NCI-H1092 (cell line): ENCODE data around the gene ACAA1.
"Not testable (repeated sequence)": the region's sequence is repeated elsewhere in the genome, so short reads cannot be mapped to it uniquely, and the experiment has no call there.

Experiments used
- DNase-seq: peaks from one replicate; lab custom pipeline; 2025; lab: John Stamatoyannopoulos, UW

The ACAA1 gene

DNA sequence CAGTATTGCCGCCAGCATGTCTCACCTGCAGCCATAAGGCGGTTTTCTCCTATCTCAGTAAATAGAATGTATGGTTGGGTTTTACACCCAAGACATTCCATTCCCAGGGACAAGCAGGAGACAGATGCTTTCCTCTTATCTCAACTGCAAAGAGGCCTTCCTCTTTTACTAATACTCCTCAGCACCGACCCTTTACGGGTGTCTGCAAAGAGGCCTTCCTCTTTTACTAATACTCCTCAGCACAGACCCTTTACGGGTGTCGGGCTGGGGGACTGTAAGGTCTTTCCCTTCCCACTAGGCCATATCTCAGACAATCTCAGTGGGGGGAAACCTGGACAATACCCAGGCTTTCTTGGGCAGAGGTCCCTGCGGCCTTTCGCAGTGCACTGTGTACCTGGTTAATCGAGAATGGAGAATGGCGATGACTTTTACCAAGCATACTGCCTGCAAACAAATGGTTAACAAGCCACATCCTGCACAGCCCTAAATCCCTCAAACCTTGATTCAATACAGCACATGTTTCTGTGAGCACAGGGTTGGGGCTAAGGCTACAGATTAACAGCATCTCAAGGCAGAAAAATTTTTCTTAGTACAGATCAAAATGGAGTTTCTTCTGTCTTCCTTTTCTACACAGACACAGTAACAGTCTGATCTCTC lies 1.2 kb downstream of the ACAA1 start:
- not testable (repeated sequence) for DNase-seq

DNA sequence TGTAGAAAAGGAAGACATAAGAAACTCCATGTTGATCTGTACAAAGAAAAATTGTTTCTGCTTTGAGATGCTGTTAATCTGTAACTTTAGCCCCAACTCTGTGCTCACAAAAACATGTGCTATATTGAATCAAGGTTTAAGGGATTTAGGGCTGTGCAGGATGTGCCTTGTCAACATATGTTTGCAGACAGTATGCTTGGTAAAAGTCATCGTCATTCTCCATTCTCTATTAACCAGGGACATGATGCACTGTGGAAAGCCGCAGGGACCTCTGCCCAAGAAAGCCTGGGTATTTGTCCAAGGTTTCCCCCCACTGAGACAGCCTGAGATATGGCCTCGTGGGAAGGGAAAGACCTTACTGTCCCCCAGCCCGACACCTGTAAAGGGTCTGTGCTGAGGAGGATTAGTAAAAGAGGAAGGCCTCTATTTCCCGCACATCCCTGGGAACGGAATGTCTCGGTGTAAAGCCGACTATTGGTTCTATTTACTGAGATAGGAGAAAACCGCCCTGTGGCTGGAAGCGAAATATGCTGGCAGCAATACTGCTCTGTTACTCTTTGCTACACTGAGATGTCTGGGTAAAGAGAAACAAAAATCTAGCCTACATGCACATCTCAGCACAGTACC lies 2.3 kb downstream of the ACAA1 start:
- DNase-seq: not testable (repeated sequence)

DNA sequence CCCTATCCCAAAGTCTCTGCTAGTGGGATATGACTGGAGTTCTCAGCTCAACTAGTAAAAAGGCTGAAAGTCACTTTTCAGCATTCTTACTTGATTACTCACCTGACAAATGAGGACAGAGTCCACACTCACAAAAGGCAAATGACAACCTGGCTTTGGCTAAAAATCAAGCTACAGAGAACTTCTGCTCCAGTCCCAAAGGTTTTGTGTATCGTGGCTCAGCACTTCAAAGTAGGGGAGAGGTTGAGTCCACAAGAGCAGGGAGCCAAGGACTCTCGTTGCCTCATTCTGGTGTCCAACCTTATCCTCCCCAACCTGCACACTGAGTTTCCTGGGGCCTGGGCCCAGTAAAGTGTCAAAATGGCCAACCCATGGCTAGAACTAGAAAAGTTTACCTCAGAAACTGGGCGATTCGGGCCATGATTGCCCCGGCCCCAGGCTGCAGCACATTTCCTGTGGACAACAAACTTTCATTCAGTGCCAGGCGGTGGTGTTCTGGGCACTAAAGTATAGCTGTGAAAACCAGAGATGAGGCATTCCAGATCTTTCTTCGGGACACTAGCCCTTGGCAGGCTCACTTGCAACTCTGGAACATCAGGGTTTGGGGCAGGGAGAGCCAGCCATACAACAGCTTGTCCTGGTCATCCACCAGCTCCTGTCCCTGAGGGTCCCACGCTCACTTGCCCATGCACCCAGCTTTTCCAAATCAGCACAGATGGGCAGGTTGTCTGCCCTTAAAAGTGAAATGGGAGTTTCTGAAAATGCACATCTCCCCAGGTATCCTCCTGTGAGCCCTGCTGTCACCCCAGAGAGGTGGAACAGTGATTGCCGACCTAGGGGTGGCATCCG lies 3.1 kb downstream of the ACAA1 start:
- DNase-seq: no peak

DNA sequence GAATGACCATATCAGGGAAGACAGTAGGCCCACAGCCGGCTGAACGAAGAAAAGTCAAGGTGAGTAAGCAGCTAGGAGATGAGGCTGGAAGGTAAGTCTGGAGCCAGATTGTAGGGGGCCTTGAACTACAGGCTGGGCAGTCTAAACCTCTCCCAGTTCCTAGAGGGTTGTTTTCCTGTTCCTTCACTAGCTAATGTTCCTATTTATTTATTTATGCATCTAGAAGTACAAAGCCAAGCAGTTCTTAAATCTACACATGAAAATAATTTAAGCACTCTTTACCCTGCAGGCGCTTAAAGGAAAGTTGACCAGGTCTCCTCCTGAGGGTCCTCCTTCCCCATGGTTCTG lies 3.7 kb downstream of the ACAA1 start:
- DNase-seq: no peak

DNA sequence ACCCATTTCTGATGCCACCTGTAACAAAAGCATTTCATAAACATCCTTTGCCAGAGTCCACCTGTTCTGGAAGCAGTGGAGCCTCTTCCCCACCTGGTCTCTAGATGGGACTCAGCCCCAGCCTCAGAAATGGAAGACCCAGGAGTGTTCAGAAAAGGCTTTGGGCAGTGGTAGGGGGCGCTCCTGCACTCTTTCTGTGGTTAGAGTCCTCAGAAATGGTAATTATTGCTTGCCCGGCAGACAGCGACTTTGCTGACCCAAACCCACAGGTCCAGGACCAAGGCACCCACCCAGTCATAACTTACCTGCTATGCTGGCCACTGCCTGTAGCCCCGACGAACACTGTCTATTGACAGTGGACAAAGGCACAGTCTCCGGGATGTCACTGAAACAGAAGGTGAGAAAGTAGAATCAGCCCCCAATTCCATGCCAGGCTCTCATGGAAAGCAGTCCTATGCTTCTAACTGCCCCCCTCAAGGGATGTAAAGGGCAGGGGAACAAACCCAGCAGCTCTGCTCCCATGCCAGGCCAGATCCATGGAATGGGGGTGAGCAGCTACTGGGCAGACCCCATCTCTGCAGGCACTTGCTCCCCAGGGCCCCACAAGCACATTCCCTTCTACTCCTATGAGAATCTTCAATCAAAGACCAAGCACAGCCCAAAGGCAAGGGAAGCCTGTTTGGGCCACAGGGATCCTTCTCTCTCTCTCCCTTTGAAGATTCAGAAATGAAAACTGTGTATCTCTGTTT lies 5.1 kb downstream of the ACAA1 start:
- DNase-seq: no peak

DNA sequence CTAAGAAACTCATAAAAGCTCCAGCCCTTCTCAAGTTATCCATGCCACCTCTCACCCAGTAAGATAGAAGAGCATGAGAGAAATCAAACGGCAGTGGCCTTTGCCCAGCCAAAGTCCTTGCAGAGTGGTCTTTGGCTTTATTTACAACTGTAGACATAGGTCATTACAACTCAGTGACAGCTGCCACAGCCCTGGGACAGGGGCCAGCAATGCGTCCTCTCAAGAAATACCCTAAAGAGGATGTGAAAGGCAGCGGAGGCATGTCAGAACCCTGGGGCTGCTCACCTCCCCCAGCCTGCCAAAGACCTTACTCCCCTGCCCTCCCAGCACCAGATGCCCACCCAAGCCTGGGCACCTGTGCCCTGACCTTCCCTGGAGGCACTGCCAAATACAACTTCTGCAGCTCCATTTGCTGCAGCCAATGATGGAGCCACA lies 6.3 kb downstream of the ACAA1 start:
- no peak for DNase-seq

DNA sequence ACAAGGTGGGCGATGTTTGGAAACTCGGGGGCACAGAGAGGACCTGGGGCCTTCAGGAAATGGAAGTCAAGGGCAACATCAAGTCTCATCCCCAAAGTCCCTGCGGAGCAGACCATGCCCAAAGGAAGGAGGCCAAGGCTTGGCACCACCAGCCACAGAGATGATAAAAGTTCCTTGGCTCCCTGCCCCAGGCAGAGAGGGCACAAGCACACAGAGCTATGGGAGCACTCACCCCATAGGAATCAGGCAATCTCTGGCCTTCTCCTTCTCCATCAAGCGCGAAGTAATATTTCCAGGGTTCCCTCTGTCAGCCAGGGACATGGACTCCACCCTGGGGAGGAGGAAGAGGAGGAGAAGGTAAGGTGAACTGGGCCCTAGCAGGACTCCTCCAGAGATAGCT lies 7.9 kb downstream of the ACAA1 start:
- no peak for DNase-seq

DNA sequence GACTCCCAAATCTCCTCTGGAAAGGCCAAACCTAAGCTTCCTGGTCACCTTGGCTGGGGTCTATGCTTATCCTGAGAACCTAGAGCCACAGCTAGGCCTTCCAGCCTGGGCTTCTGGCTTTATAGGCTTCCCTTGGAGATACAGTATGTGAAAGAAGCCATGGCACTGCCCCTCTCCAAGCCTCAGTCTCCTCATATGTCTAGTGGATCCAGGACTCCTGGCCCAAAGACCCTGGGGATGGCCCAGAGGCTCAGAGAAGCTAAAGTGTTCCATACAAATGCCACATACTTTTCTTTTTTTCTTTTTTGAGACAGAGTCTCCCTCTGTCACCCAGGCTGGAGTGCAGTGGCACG lies 8.6 kb downstream of the ACAA1 start:
- DNase-seq: no peak

DNA sequence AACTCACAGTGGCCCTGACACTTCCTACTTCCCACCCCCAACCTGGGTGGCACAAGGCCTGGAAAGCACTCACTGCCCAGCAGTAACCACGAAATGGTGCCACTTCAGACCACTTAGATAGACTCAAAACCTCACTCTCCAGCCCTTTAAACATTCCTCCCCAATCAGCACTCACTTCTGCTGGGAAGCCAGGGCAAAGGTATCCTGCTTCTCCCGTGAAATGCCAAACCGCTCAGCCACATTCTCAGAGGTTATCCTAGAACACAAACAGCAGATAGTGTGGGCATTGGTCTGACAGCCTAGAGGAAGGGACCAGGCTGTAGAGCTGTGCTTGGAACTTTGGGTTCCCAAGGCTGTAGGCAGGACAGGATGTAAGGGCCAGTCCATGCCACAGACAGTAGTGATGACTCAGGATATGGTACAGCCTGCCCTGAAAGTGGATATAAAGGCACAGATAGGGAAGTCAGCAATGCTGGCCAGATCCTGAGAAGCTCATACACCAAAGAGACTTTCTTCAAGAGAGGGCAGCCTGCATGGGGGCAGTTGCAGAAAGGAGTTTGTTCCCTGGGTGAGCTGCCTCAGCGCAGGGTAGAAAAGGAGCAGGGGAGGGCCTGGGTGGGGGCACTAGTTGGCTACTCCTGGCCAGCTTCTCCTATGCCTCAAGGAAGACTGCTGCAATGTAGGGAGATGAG lies 9.2 kb downstream of the ACAA1 start:
- no peak for DNase-seq

DNA sequence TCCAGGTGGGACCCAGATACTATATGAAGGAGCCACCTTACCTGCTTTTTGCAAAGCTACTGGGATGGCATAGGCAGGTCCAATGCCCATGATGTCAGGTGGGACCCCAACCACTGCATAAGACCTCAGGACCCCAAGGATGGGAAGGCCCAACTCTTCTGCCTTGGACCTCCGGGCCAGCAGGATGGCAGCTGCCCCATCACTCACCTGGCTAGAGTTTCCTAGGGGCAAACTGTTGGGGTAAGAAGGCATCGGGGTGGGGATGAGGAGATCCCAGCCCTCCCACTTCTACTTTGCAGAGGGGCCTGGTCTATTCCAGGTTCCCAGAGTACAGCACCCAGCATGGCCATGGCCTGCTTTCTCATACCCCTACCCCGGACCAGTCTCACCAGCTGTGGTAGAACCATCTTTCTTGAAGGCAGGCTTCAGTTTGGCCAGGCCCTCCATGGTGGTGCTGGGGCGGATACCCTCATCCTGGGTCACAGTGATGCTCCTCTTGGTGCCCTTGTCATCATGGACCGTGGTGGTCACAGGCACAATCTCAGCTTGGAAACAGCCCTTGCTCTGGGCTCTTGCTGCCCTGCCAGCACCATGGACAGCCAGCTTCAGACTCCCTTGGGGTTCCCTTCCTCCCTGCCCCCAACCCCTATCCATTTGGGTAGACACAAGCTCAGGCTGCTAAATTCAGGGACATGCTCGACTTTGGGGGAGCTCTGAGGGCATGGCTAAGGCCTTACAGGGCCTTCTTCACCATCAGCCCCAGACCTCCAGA lies 10.6 kb downstream of the ACAA1 start:
- DNase-seq: no peak

DNA sequence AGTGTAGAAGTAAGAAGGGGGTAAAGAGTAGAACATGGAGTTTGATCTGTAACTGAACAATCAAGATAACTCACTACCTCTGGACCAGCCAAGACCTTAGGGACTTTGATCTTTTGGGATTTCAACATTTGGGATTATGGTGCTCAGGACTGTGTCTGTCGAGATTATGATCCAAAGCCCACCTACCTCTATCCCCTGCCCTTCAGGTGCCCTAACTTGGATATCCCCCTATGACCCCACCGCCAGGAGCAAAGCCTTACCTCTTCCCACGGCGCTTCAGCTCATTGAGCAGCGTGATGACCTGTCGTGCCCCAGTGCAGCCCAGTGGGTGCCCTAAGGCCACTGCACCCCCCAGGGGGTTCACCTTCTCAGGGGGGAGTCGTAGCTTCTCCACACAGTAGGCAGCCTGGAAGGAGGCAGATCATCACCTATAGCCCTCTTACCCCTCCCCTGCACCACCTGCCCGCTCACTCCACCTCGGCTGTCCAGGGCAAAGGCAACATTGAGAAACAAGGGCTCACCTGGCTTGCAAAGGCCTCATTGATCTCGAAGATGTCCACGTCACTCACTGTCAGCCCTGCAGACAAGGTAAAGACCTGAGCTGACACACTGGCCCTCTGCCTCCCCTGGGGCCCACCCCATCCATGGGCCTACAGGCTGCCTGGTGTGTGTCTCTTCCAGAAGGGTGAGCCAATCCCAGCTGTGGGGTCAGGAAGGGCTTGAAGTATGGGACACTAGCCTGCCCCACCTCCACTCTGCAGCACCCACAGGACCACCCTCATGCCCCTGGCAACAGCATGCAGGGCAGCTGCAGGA lies 11.4 kb downstream of the ACAA1 start:
- DNase-seq: no peak

DNA sequence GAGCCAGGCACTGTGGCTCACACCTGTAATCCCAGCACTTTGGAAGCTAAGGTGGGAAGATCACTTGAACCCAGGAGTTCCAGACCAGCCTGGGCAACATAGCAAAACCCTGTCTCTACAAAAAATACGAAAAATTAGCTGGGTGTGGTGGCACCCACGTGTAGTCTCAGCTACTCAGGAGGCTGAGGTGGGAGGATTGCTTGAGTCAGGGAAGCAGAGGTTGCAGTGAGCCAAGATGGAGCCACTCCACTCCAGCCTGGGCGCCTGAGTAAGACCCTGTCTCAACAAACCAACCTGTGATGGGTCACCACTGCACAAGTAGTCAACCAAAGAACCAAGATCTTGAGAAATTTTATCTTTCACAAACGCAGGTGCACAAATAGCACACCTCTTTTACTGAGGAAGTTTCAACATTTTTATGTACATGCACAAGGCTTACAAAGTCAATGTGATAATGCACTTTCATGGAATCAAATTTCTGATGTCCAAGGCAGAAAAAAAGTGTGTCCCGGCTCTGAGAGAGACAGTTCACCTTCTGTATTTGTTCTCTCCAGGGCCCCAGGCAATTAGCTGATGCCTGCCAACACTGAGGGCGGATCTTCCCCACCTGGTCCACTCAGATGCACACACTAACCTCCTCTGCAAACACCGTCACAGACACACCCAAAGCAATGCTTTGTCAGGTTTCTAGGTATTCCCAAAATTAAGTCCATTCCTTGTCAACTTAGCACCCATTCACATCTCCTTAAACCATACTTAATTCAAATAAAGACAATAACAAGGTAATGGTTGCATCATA lies 12.4 kb downstream of the ACAA1 start:
- DNase-seq: no peak

DNA sequence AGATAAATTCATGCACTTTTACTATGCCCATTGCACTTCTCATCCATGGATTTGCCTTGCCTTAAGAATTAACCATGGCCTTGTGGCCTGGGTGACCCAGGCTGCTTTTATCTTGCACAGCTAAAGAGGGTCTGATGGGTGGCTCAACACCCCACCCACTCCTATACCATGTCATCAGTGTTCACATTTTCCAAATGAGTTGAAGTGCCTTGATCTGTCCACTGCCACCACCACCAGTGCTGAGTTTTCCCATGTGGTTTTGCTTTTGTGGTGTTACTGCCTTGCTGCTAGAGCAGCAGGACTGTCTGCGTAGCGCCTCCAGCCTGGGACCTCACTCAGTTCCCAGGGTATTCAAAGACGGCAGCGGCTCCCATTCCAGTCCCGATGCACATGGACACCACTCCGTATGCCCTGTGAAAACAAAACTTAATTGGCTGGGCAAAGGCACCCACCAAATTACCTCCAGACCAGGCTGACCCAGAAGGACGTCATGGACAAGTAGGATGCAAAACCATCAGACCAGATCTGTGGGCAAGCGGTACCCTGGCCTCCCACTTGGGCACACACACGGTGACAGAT lies 14.1 kb downstream of the ACAA1 start:
- no peak for DNase-seq

DNA sequence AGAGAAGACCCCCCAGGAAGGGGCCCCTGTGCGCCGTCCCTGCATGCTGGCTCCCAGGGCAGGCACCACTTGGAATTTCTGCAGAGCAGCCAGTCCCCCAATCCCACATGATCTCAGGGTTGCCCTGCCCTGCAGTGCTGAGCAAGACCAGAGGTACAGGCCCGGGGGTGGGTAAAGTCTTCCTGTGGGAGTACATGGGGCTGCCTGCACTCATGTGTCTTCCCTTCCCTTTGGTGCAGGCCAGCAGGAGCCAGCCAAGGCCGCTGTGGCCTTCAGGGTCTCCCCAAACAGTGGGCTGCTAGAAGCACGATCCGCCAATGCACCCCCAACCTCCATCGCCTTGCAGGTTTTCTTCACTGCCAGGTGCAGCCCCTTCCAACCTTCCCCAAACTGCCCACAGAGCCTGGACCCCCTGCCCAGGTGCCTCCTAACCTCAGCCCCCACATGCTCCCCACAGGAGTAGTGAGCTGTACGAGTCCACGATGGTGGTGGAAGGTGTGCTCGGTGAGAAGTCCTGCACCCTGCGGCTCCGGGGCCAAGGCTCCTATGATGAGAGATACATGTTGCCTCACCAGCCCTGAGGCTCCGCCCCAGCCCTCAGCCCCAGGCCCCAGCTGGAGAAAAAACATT lies 15.0 kb downstream of the ACAA1 start:
- no peak for DNase-seq

DNA sequence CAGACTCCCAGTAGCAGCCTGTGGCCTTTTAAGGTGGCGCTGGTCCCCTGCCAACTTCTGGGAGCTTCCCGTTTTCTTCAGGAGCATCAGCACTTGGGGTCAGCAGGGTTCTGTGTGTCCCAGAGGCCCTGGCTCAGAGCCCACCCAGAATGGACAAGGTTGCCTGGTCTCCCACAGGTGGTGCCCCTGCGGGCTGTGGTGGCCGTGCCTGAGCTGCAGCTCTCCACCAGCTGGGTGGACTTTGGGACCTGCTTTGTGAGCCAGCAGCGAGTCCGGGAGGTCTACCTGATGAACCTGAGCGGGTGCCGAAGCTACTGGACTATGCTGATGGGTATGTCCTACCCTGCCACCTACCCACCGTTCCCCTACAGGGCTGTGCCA lies 15.5 kb downstream of the ACAA1 start:
- no peak for DNase-seq

DNA sequence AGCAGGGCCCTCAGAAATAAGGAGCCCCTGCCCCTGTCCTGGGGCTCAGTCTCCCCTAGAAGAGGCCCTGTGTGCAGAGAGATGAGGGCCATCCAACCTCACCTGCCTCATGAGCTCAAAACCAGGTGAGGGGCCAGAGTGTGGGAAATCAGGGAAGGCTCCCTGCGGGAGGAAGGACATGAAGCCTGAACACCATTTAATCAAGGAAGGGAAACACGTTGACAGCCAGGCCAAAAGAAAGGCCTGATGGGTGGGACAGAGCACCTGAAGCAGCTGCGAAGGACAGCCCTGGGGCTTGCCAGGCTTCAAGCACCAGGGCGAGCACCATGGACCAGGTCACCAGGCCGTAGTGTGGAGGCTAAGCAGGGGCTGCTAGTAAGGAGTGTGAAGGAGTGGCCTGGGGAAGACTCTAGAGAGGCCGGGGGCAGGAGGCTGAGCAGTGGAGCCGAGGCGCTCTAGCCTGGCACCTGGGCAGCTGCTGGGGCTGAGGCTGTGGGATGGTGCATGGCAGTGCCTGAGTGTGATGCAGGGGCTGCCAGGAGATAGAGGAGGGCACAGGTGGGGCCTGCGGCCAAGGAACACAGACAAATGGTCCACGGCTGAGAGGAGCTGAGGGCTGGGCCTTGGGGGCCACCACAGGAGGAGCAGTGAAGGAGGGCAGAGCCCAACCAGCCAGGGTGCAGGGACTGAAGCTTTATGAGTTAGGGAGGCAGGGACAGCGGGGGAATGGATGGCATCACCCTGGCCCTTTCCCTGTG lies 16.1 kb downstream of the ACAA1 start:
- no peak for DNase-seq

DNA sequence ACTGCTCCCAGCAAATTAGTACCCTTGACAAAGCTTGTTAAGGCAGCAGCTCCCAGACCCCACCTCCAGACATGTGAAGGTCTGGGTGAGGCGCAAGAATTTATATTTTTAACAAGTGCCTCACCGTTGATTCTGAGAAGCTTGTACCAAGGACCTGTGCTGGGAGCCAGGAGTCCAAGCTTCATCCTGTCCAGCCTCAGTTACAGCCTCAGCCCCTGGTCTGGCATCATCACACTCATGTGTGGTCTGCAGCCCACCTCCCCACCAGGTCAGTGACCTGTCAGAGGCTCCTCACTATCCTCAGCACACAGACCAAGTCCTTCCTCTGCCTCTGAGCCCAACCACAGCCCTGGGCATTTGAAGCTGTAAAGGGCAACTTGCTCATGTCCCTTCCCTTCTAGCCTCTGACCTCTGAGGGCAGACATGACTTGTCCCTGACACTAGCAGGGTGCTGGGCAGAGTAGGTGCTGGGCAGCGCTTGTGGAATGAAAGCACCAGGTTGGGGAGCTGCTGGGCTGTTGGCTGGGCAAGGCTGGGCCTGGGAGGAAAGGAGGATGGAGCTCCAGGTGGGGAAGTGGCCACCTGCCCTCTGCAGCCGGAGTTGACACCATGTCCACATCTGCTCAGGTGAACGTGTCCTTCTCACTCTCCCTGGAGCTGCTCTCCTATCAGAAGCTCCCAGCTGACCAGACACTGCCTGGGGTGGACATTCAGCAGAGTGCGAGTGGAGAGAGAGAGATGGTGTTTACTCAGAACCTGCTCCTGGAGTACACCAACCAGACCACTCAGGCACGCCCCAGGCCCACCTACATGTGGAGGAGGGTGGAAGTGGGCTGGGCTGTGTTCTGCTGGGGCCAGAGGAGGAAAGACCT lies 16.9 kb downstream of the ACAA1 start:
- DNase-seq: no peak
